ENCODE data around the gene C2orf42.

C2orf42 gene

GRCh38 chr2:70125498-70125898 lies 65.3 kb downstream of the C2orf42 start:
- no peak for DNase-seq (ENCODE audit: low read depth)
- H3K4me3 ChIP-seq (ENCODE audit: low read depth, low read length) = peak overlapping the region; percentile 80
- TF ChIP-seq MAX (IDR thresholded peaks at IDR 0.05; ENCODE audit: low read depth, low read length) (no peak), CTCF (IDR thresholded peaks at IDR 0.05; ENCODE audit: low read depth, low read length) (no peak), POLR2A (IDR thresholded peaks at IDR 0.05; ENCODE audit: extremely low read depth, insufficient read length) (no peak), MYC (IDR thresholded peaks at IDR 0.05; ENCODE audit: low read depth, low read length) (no peak)

DNA sequence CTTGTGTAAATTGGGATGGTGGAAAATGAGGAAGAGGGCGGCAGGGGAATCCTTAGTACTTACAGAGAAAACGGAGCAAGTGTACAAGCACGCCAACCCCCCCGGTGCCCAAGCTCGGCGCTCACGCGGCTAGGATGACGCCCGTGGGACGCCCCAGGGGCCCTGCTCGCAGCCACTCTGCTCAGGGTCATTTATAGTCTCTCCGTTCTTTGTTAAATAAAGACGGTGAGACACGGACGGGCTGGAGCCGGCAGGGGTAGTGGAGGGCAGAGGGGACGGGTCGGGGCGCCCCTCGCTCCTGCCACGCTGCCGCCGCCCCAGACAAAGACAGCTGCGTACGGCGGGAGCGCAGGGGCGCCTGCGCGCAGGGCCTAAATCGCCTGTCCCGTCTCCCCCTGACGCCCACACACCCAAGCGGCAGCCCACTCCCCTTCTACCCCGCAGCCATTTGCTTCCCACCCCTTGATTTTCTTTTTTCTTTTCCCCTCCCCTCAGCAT lies 65.8 kb downstream of the C2orf42 start:
- H3K4me3 ChIP-seq (ENCODE audit: low read depth, low read length) = peak overlapping the region; percentile 80
- DNase-seq (ENCODE audit: low read depth) = peak; percentile 84
- no peak for TF ChIP-seq MAX (IDR thresholded peaks at IDR 0.05; ENCODE audit: low read depth, low read length)
- no peak for TF ChIP-seq CTCF (IDR thresholded peaks at IDR 0.05; ENCODE audit: low read depth, low read length)
- peak; percentile 58; the same call in 1 of the 2 replicates for TF ChIP-seq MYC (IDR thresholded peaks at IDR 0.05; ENCODE audit: low read depth, low read length)
- TF ChIP-seq POLR2A (IDR thresholded peaks at IDR 0.05; ENCODE audit: extremely low read depth, insufficient read length) = peak; percentile 61

DNA sequence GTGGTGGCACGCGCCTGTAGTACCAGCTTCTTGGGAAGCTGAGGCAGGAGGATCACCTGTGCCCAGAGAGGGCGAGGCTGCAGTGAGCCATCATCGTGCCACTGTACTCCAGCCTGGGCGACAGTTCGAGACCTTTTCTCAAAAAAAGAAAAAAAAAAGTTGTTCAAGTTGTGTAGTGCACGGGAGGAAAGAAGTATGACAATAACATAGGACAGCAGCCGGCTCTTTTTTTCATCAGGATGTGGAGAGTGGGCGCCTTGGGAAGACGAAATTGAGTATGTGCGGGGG lies 67.0 kb downstream of the C2orf42 start:
- no peak for TF ChIP-seq MYC (IDR thresholded peaks at IDR 0.05; ENCODE audit: low read depth, low read length)
- TF ChIP-seq MAX (IDR thresholded peaks at IDR 0.05; ENCODE audit: low read depth, low read length) = no peak
- no peak for TF ChIP-seq POLR2A (IDR thresholded peaks at IDR 0.05; ENCODE audit: extremely low read depth, insufficient read length)
- TF ChIP-seq CTCF (IDR thresholded peaks at IDR 0.05; ENCODE audit: low read depth, low read length) = no peak
- no peak overlapping the region for H3K4me3 ChIP-seq (ENCODE audit: low read depth, low read length)
- DNase-seq (ENCODE audit: low read depth) = no peak

DNA sequence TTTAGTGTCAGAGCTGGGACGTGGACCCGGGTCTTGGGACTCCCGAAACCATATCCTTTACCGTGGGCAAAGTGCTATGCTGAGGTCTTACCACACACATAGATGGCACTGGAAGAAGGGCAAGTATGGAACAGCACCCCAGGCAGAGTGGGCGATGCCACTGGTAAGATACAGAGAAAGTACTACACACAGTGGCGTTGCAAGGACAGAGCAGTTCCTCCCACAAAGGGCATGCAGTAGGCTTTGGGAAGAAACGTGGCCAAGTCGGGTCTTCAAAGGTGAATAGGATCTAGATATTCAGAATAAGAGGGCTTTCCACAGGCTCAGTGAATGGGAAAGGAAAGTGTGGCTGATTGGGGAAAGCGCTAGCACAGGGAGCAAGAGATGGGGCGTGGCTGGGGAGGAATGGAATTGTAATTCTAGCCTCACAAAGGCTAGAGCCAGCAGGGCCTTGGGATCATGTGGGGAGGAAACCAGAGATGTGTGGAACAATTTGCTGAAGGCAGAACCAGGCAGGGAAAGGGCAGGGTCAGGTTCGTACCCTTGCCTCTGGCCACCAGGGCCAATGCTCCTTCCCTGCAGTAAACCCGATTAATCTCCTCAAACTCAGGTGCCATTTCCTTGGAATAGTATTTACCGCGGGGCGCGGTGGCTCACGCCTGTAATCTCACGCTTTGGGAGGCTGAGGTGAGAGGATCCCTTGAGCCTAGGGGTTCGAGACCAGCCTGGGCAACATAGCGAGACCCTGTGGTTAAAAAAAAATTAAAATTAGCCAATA lies 67.6 kb downstream of the C2orf42 start:
- H3K4me3 ChIP-seq (ENCODE audit: low read depth, low read length) = no peak overlapping the region
- TF ChIP-seq POLR2A (IDR thresholded peaks at IDR 0.05; ENCODE audit: extremely low read depth, insufficient read length) (no peak), CTCF (IDR thresholded peaks at IDR 0.05; ENCODE audit: low read depth, low read length) (no peak), MAX (IDR thresholded peaks at IDR 0.05; ENCODE audit: low read depth, low read length) (no peak), MYC (IDR thresholded peaks at IDR 0.05; ENCODE audit: low read depth, low read length) (no peak)
- DNase-seq (ENCODE audit: low read depth) = no peak

GRCh38 chr2:70122470-70122869 lies 68.3 kb downstream of the C2orf42 start:
- DNase-seq (ENCODE audit: low read depth) = no peak
- H3K4me3 ChIP-seq (ENCODE audit: low read depth, low read length) = no peak overlapping the region
- no peak for TF ChIP-seq MYC (IDR thresholded peaks at IDR 0.05; ENCODE audit: low read depth, low read length)

DNA sequence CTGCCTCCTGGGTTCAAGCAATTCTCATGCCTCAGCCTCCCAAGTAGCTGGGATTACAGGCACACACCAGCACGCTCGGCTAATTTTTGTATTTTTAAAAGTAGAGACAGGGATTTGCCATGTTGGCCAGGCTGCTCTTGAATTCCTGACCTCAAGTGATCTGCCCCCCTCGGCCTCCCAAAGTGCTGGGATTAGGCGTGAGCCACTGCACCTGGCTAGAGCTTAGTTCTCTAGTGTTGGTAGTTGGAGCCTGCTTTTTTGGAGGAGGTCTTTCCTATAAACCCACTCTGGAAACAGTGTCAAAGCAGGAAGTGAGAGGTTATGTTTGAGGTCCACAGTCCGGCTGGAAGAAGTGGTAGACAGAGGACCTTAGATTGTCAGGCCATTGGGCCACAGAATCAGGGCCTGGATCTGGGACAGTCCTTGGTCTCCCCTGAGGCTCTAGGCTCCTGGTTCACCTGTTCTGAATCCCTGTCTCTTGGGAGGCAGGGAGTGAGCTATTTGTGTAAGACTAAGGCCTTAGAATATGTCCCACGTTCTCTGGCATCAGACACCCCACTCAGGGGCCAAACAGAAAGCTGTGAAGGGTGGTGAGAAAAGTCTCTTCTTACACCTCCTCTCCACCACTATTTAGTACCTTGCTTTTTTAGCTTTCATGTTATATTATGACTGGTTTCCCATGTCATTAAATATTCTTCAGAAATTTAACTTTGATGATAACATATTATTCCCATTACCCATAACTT lies 69.0 kb downstream of the C2orf42 start:
- H3K4me3 ChIP-seq (ENCODE audit: low read depth, low read length) = no peak overlapping the region

More for the DNA sequence above, 69.0 kb downstream of the C2orf42 start:
- no peak for DNase-seq (ENCODE audit: low read depth)
- TF ChIP-seq MAX (IDR thresholded peaks at IDR 0.05; ENCODE audit: low read depth, low read length) = no peak
- no peak for TF ChIP-seq MYC (IDR thresholded peaks at IDR 0.05; ENCODE audit: low read depth, low read length)

All from NB4 (cell line).